Activated gamma-delta T cell treated with anti-CD3 and anti-CD28 coated beads, Interleukin-2, amount 50 U/mL, for 16 hours (primary cell): Measurements from ENCODE around the gene OR6C2.
"Not testable (repeated sequence)": the region's sequence is repeated elsewhere in the genome, so short reads cannot be mapped to it uniquely, and the experiment has no call there.

Experiments
- DNase-seq: peaks from one replicate; pipeline ENCODE4 v3.0.0-alpha.2; 2020; ENCODE audit warnings: low read depth

Gene OR6C2

GRCh38 chr12:55443776-55444175, at the start of gene OR6C2:
Gene OR6C2 (plus strand): TSS chr12:55444076. CDS start chr12:55452214, 8,138 bp downstream.
- DNase-seq: no peak

DNA sequence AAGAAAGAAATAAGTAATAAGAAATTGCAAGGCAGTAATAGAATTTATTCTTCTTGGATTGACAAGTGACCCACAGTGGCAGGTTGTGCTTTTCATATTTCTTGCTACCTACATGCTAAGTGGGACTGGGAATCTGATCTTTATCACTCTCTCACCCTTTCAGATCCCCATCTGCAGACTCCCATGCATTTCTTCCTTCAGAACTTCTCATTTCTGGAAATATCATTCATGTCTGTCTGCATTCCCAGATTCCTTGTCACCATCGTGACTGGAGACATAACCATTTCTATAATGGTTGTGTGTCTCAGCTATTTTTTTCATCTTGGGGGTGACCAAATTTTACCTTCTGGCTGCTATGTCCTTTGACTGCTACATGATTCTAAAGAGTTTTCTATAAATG, 47.5 kb upstream of the OR6C2 start:
- no peak for DNase-seq

GRCh38 chr12:55400229-55400628, 43.6 kb upstream of the OR6C2 start, which contains the start of gene OR6C65:
Gene OR6C65 (plus strand): TSS chr12:55400529. CDS start chr12:55400529, 0 bp downstream.
- no peak for DNase-seq

DNA sequence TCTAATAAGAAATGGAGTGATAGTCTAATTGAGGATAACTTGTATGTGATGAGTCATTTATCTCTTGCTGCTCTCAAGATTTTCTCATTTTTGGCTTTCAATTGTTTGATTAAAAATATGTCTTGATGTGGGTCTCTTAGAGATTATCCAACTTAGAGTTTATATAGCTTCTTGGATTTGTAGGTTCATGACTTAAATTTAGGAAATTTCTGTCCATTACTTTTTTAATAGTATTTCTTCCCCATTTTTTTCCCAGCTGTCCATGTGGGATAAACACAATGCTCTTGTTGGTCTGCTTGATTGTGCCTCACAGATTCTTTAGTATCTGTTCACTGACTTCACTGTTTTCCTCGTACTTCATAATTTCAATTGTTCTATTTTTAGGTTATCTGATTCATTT, 36.0 kb upstream of the OR6C2 start:
- DNase-seq: no peak

- DNase-seq: not testable (repeated sequence)
Observed at GRCh38 chr12:55409133-55409532, 34.7 kb upstream of the OR6C2 start.

DNA sequence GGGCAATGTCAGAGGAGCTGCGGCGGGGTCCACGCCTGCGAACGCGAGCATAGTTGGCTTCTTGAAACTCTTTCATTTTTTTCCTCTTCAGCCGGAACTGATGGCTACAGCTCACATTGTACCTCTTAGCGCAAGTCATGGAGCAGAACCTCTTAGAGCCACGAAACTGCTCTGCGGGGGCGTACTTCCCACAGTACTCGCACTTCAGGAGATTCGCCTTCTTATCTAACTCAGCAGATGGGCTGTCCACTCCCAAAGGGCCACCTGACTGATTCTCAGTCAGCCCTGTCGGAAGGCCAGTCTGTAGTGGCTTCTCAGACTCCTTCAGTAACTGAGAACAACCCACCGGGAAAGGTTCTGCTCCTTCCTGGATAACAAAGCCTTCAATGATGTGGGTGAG, 31.7 kb upstream of the OR6C2 start:
- not testable (repeated sequence) for DNase-seq

DNA sequence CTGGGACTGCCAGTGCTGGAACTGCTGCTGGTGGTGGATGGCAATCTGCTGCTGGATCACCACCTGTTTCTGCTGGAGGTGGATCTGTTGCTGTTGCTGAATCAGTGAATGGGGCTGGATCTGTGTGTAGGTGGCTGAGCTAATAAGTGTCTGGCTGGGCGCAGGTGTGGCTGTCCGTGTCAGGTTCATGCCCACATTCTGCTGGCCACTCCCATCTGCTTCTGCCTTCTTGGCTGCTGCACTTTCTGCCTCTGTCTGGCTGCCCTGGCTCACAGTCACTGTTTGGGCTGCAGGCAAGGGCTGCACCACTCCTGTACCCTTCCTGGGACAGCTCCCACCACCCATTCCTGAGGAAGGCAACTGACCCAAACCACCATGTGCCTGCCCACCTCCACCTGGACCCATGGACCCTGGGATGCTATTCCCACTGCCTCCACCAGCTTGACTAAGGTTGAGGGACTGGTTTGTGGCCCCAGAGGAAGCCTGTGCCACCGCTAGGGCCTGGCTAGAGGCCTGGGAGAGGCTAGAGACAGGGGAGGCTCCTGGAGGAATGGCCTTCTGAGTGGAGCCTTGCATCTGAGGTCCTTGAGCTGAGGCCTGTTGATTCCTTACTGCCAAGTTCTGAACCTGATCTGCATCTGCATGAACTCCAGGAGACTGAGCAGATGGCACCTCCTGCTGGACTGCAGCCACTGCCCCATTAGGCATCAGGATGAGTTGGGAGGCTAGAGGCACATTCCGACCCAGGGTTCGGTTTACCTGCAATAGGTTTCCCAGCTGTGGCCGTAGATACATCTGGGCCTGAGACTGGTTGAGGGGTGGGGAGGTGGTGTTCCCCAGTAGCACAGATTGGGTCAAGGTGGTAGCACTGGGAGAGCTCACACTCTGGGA, 30.1 kb upstream of the OR6C2 start:
- DNase-seq: not testable (repeated sequence)

- DNase-seq: not testable (repeated sequence)
Observed at GRCh38 chr12:55414396-55414823, 29.5 kb upstream of the OR6C2 start.

GRCh38 chr12:55414889-55415288, 29.0 kb upstream of the OR6C2 start:
- DNase-seq: not testable (repeated sequence)

- no peak for DNase-seq
Observed at GRCh38 chr12:55416961-55417360, 26.9 kb upstream of the OR6C2 start.

DNA sequence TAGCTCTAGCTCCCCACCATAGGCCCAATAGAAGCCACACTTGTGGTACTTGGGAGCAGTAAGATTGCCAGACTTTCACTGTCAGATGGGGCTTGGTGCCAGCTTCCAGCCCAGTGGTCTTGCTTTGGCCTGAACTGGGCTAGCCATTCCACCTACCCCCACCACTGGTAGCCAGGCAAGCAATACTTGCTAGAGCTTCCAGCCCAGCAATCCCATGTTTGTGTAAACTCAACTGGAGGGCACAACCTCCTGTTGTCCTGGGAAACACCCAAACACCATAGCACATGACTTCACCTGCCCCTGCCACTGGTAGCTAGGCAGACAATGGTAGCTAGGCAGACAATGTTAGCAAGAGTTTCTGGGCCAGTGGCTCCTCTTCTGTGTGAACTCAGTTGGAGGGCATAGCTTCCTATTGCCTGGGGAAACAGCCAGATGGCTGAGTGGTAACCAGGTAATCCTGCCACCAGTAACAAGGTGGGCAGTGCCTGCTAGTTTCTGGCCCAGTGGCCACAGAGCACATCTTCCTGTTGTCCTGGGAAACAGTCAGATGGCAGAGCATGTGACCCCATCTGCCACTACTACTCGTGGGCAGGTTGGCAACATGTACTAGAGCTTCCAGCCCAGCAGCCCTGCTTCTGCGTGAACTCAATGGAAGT, 23.4 kb upstream of the OR6C2 start:
- no peak for DNase-seq

GRCh38 chr12:55425954-55426353, 17.9 kb upstream of the OR6C2 start, which contains the start of gene OR6C76:
Gene OR6C76 (plus strand): TSS chr12:55426254. CDS start chr12:55426254, 0 bp downstream.
- no peak for DNase-seq

DNA sequence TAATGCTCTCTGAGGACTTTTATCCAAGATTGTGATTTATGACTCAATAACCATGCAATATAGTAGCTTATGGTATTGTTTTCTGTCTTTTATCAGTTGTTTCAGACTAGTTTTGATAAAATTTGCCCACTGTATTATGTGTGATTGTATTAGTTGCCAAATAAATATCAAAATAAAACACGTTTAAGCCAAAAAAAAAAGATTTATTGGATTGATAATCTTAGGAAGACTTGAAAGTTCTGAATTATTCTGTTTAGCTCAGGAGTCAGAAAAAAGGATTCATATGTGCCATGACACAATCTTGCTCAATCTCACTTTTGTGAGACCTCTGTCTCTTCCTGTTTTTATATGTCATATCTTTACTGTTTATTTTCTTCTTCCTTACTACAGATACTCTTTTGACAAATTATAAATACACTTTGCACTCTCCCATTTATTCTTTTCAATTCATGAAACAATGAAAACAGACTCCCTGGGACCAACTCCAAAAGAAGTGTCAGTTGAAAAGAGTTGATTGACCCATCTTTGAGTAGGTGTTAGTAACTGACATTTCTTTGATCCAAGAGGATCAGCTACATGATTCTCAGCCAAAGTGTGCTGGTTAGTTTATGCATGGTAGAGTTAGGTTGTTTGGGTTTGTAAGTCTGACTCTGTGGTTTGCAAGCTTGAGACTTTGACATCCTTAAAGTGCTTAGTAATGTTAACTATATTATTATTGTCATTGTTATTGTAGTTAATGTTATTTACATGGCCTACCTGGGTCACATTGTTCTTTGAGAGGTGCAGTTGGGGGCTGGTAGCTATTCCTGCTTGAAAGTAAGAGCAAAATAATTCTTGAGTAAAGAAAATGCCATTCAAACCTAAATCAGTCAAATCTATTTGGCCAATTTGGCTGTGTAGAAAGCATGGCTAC, 15.3 kb upstream of the OR6C2 start:
- DNase-seq: no peak

DNA sequence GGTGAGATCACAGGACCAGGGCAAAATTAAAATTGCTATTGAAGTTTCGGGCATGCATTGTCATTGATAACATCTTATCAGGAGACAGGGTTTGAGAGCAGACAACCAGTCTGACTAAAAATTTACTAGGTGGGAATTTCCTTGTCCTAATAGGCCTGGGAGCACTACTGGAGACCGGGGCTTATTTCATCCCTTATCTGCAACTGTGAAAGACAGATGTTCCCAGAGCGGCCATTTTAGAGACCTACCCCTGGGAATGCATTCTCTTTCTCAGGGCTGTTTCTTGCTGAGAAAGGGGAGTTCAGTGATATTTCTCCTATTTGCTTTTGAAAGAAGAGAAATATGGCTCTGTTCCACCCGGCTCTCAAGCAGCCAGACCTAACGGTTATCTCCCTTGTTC, 2.6 kb upstream of the OR6C2 start:
- not testable (repeated sequence) for DNase-seq

DNA sequence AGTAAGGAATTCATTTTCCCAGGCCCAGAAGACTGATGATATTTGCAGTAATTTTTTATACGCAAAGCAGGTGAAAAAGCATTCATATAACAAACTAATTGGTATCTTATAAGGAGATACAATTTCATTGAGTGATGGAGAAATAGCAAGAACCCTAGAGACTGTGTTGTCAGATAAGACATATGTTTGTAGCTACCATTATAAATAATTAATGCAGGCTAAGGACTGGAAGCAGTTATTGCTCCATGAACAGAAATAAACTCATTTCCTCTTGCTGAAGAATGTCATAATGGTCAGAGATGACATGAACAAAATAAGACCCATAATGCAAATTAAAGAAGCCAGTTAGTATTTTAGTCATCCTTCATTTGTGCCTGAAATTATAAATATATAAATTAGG, 1.5 kb downstream of the OR6C2 start:
- DNase-seq: no peak

DNA sequence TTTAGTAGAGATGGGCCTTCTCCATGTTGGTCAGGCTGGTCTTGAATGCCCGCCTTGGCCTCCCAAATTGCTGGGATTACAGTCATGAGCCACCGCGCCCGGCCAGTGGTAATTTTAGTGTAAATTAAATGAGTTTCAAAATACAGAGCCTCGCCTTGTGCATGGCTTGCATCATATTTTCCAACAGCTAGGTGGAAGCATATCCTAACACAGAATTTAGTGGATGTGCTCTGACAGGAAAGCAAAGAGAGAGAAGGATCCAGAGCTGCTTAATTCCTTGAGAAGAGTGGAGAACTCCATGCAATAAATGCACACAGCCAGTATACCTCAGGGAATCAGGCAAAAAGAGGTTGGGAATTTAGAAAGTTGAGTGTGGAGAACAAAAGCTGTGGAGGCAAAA, 2.5 kb downstream of the OR6C2 start:
- DNase-seq: no peak

- no peak for DNase-seq
Observed at GRCh38 chr12:55448825-55449224, 4.9 kb downstream of the OR6C2 start.

GRCh38 chr12:55464926-55465325, 21.1 kb downstream of the OR6C2 start:
- DNase-seq: not testable (repeated sequence)

GRCh38 chr12:55467836-55468235, 24.0 kb downstream of the OR6C2 start:
- DNase-seq: no peak

GRCh38 chr12:55469291-55469690, 25.4 kb downstream of the OR6C2 start:
- DNase-seq: no peak

GRCh38 chr12:55470088-55470829, 26.4 kb downstream of the OR6C2 start, which contains the start of gene OR6C70:
Gene OR6C70 (minus strand): TSS chr12:55470138. CDS start chr12:55470138, 0 bp downstream.
- no peak for DNase-seq
